ENCODE results near the gene SLC15A1.
"Not testable (repeated sequence)": the region's sequence is repeated elsewhere in the genome, so short reads cannot be mapped to it uniquely, and the experiment has no call there.

Gene SLC15A1

DNA sequence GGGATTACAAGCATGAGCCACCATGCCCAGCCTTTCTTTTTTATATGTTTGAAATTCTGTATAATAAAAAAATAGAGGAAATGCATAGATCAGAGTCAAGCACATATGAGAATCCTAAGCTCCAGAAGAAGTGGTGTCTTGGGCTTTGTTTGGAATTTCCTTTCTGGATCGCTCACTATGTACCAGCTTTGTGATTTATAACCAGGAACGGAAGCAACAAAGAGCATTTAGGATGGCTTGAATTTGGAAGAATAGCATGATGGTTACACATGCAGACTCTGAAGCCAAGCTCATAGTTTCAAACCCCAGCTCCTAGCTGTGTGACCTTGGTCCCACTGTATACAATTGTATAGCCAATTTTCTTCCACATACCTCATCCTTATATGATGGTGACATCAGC lies 28.0 kb upstream of the SLC15A1 start:
- DNase-seq = no peak

DNA sequence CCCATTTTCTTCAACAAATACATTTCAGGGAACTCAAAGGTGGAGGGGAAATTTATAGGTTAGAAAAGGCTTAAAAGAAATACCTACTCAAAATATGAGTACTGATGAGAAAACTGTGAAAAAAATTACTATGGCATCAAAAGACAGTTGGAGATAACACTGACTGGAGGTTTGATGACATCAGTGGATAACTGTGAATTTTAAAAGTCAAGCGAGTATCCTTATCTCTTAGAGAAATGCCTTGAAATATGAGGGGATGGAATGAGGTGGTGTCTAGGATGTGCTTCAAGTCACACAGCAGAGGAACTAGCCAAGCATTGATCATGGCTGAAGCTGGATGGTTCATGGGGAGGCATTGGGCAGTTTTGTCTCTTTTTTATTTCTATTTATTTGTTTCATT lies 27.2 kb upstream of the SLC15A1 start:
- DNase-seq = no peak

DNA sequence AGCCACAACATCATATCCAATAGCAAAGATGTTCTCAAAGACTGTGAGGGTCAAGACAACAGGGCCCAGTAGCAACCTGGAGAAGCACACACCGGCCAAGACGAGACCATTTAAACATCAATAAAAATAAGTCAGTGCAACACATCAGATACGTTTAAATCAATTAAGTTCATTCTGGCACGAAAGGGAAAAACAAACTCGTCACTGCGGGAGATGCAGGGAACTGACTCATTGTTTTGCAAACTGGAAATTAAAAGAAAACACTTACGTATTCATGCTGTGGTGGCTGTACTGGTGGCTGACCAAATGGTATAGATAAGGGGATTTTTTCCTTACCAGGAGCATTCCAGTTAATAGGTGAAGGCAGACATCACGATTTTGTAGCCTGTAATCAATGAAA lies 26.3 kb upstream of the SLC15A1 start:
- DNase-seq = no peak

DNA sequence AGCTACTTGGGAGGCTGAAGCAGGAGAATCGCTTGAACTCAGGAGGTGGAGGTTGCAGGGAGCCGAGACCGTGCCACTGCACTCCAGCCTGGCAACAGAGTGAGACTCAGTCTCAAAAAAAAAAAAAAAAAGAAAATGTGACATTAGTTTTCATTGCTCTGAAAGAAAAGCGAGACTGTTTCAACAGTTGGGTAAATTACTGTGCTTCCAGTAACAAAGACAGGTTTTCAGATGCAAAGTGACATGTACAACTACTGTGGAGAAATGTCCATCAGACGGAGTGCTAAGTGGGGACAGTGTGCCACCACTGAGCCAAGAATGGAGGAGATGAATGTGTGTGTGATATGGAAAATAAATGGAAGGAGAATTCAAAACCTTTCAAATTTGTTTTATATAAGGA lies 24.2 kb upstream of the SLC15A1 start:
- DNase-seq = no peak

DNA sequence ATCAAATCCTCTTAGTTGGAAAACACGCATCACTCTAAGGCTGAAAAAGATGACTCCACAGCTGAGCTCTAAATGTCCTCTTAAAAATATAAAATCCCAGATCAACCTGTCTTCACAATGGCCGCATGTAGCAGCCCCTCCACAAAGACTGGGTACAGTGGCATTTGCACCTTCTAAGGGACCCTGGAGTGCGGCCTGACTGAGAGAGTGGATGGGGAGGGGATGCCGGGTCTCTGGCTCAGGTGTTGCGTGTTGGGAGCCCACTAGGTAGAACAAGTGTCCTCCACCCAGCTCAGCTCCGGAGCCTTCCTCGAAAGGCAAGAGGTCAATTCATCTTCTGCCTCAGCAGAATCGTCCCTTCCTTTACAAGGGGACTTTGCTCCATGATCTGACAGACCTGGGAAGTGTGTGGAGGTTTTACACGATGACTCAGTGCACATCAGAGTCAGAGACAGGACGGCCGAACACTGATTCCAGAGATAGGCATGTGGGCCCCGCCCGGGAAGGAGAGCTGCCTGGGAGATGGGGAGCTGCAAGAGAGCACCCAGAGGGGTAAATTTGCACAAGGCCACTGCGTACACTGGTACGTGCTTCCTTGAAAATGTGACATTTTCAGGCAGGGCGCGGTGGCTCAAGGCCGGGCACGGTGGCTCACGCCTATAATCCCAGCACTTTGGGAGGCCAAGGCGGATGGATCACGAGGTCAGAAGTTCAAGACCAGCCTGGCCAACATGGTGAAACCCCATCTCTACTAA lies 23.5 kb upstream of the SLC15A1 start:
- no peak for DNase-seq

DNA sequence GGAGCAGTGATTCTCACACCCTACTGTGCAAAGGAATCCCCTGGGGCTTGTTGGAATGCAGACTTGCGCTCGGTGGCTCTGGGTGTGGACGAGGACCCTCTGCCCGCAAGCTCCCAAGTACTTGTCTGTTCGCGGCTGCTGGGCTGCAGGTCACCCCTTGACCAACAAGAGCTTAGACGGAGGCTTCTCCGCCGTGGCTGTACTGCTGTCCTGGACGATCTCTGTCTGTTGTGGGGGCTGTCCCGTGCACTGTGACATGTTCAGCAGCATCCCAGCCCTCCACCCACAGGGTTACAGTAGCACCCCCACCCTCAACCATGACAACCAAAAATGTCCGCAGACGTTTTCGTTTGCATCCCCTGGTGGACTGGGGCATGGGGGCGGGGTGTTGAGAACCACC lies 22.9 kb upstream of the SLC15A1 start:
- DNase-seq = no peak

DNA sequence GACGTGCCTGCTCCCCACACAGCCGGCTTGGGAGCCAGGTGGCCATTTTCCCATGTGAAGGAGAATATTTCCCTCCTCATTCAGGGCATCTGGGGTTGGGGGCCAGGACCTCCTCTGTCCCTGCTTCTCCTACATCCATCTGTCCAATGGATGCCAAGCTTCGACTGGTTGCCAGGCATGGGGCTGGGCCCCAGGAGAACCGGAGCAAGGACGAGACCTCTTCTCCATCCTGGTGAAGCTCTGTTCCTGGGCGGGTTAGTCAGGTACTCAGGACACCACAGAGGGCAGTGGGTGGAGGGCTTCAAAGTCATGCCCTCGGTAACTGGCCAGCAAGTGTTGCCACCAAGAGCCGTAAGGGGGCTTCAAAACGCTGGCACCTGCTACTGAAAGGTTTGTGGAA lies 22.3 kb upstream of the SLC15A1 start:
- no peak for DNase-seq

DNA sequence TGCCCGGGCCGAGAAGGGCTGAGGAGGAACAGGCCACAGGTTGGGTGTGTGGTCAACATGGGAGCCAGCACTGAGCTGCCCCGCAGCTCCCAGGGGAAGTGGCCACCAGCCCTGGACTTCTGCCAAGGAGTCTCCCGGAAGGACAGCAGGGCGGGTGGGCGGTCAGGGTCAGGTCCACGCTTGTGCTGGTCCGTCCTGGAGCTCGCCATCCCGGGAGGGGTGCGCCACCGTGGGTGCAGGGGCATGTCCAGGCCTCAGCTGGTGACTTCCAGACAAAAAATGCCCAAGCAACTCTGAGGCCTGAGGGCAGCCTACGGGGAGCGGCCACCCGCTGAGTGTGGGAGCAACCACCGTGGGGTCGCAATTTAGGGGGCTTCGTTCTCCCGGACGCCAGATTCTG lies 21.4 kb upstream of the SLC15A1 start:
- DNase-seq = no peak

DNA sequence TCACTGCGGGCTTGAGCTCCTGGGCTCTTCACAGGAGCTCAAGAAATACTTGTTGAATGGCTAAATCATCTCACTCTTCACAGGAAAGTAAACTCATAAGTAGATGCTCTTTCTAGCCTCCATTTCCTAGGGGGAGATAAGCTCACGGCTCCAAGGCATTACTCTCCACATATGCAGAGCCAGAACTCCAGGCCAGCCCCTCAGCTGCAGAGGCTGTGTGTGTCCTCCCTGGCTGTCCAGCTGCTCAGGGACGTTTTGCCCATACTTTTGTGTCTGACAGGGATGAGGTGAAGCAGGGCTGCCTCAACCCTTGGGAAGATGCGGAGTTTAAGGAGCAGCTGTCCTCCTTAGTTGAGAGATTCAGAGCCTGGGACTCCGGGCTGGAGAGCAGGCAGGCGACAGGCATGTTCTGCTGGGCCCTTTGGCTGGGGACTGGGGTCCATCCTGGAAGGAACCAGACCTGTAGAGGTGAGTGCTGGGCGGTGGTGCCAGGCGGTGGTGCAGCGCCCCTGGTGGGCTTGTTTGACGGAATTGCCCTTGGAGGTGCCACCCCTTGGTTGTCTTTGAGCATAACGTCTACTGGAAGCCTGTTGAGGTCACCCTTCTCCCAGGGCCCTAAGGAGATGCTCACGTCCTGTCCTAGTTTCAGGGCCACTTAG lies 20.5 kb upstream of the SLC15A1 start:
- DNase-seq = no peak

DNA sequence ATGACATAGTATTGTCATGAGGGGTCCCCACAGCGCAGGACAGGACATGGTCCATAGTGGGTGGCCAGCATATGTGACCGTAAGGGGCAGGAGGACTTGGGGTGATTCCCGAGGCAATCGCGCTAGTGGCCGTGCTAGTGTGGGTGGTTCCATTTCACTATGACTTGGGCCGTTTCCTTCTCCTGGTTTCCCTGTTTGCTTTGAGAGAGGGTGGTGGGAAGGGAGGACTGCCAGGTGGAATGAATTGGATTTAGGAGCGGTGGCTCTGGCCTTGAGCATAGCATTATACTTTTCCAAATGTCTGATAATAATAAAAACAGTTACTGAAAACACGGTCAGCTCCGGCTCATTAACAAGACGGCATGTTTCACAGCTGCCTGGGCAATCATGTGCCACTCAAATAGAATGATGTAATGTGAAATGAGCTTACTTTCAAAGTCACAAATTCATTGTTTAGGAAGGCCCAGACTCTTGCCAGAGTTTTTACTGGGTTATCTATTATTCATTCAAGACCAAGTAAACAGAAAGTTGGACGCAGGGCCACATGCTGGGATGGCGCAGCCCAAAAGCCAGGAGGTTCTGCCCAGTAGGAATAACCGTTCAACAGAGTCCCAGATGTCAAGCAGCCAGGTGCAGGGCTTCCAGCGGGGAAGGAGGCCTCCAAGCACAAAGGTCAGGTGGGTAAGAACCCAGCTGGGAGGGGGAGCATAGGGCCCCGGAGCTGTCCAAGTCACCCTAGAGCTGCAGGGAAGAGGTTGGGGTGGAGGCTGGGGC lies 19.6 kb upstream of the SLC15A1 start:
- no peak for DNase-seq

DNA sequence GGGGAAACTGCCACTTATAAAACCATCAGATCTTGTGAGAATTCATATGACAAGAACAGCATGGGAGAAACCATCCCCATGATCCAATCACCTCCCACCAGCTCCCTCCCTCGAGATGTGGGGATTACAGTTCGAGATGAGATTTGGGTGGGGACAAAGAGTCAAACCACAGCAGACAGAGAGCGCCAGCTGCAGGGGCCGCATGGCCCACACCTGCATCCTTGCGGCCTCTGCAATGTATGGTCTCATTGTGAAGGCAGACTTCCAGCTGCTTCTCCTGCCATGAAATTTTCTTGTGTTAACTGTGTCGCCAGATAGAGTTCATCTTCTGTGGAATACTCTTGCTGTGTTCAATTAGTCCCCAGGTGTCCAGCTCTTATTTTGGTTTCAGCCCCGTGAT lies 17.3 kb upstream of the SLC15A1 start:
- no peak for DNase-seq

DNA sequence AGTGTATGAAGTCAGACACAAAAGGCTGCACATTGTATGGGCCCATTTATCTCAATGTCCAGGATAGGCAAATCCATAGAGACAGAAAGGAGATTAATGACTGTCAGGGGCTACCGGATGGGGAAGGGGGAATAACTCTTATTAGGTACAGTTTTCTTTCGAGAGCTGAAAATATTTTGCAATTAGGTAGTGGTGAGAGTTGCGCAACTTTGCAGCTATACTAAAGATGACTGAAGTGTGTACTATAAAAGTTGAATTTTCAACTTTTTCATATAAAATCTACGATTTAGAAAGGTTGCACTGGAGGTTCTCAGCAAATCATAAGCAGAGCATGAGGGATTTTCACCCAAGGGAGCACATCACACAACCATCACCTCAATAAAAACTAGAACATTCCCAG lies 16.1 kb upstream of the SLC15A1 start:
- no peak for DNase-seq

DNA sequence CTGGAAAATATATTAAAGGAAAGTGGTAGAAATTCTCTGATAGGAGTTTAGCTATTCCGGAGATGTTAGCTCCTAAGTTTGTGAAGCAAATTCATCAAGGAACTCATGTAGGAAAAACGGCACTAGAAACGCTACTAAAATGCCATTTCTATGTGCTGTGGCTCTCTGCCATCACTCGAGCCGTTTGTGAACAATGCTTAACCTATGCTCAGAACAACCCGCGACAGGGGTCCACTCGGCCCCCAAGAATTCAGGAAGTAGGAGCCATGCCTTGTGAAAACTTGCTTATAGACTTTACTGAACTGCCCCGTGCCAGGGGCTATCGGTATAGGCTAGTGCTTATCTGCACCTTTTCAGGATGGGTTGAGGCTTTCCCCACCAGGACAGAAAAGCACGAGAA lies 14.2 kb upstream of the SLC15A1 start:
- no peak for DNase-seq

DNA sequence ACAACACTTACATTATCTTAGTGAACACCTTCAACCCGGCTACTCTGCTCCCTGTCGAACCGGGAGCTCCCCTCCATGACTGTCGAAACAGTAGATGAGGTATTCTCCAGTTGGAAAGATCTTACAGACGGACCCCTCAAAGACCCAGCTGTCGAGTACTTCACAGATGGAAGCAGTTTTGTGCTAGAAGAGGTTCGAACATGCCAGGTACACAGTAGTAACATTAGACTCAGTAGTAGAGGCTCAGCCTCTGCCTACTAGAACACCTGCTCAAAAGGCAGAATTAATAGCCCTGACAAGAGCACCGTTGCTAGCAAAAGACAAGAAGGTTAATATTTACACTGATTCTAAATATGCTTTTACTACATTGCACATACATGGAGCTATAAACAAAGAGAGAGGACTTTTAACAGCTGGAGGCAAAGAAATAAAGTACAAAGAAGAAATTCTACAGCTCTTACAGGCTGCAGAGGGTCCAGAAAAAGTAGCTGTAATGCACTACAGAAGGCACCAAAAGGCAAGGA lies 13.6 kb upstream of the SLC15A1 start:
- no peak for DNase-seq

DNA sequence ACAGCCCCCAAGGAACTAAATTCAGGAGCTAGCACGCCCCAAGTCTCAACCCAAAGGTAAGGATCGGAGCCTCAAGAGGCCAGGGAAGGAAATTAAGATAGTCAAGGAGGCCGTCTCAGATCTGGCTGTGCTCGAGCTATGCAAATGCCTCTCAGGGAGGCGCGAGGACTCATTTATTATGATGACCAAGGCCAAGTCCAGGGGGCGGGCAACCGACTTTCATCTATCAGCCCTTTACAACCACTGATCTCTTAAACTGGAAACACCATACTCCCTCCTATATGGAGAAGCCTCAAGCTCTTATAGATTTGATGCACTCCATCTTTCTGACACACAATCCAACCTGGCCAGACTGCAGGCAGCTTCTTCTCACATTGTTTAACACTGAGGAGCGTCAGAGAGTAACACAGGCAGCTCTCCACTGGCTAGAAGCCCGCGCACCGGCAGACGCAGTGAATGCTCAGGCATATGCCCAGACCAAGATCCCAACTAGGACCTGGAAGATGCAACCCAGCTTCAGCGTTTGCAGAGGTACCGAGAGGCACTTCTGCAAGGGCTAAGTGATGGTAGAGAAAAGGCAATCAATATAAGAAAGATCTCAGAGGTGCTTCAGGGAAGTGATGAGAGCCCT lies 9.6 kb upstream of the SLC15A1 start:
- no peak for DNase-seq

DNA sequence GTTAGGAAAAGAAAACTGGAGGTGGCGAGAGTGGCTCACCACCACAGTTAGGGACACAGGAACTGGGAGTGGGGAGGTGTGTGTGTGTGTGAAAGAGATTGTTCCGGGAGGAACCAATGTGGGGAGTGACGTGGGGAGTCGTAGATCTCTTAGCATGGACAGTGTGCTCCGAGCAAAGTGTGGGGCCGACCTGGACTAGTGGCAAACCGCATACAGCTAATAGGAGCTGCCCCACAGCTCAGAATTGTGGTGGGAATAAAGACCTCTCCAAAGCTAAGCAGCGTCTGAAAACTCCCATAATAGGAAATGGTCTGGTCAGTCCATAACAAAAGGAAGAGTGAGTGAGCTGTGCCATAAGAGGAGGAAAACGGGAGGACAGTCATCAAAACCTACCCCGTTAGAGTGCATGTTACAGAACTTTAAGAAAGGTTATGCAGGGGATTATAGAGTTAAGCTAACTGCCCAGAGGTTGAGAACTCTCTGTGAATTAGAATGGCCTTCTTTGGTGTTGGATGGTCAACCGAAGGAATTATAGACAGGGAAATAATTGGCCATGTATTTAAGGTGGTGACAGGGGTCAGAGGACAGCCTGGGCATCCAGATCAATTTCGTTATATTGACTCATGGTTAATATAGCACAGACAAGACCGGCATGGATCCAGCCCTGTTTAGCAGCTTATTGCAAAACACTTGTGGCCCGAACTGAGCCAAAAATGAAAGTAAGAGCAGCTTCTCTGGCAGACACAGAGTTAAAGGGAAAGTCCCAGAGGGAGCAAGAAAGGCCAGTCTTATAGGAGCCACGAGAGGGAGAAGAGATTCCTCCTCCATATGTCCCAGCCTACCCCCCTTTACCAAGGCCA lies 8.9 kb upstream of the SLC15A1 start:
- DNase-seq = no peak

DNA sequence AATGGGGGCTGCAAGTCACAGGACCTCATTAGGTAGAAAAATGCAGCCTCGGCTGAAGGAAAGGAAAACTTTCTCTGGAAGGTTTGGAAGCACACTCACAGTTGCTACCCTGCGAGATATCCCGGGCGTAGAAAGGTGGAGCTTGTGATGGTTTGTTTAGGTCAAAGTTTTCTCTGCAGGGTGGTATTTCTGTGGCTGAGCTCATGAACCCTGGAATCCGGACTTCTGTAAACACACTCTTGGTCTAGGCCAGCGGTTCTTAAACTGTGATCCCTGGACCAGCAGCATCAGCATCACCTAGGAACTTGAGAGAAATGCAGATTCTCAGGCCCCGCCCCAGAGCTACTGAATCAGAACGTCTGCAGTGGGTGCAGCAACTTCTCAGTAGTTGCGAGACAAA lies 3.3 kb upstream of the SLC15A1 start:
- DNase-seq = no peak

DNA sequence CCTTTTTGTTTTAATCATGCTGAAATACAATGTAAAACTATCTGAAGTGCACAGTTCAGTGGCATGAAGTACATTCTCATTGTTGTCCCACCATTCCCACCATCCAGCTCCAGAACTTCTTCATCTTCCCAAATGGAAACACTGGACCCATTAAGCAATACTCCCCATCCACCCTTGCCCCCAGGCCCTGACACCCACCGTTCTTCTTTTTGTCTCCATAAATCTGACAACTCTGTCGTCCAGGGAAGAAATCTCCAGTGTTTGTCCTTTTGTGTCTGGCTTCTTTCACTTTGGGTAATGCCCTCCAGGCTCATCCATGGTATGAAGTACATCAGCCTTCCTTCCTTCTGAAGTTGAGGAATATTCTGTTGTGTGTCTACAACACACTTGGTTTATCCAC lies 2.6 kb upstream of the SLC15A1 start:
- no peak for DNase-seq

DNA sequence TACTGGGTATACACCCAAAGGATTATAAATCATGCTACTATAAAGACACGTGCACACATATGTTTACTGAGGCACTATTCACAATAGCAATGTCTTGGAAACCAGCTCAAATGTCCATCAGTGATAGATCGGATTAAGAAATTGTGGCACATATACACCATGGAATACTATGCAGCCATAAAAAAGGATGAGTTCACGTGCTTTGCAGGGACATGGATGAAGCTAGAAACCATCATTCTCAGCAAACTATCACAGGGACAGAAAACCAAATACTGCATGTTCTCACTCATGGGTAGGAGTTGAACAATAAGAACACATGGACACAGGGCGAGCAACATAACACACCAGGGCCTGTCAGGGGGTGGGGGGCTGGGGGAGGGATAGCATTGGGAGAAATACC lies 2.0 kb upstream of the SLC15A1 start:
- not testable (repeated sequence) for DNase-seq

DNA sequence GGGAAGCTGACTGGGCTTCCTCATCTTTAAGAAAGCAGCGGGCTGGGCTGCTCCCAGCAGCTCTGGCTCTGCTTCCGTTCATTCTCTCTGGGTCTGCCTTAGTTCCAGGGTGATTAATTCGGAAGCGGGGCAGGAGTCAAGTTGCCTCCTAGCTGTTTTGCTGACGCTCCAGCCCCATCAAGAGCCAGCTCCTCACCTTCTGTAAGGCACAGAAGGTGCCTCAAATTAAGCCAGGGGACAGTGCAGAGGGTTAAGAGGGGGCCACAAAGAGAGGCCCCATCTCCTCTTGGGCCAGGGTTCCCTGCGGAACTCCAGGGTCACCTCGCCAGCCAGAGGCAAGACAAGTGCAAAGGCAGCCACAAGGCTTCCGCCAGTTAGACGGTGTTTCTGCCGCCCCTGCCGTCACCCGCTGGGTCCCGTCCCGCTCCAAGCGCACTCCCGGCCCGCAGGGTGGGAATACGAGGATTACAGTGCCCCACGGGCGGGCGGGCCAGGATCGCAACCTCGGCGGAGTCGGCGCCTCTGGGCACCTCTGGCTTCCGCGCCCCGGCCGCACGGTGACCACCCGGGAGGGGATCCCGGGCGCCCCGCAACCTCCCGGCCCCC lies 508 bp downstream of the SLC15A1 start:
- no peak for DNase-seq

DNA sequence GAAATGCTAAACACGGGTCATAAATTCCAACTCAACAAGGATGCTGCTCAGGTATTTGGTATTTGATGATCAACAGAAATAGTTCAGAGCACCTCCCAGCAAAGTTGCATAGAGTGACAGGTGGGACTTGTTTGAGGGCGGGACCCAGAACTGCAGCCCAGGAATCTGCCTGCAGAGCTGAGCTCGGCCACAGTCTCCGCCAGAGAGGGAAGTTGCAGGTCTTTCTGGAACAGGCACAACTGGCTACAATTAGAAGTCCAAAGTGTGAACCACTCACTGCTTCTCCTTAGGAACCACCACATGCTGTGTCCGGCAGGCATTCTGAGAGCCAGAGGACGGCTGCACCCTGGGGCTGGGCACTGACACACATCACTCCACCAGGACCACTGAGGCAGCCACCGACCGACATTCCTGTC lies 1.1 kb downstream of the SLC15A1 start:
- DNase-seq = no peak

DNA sequence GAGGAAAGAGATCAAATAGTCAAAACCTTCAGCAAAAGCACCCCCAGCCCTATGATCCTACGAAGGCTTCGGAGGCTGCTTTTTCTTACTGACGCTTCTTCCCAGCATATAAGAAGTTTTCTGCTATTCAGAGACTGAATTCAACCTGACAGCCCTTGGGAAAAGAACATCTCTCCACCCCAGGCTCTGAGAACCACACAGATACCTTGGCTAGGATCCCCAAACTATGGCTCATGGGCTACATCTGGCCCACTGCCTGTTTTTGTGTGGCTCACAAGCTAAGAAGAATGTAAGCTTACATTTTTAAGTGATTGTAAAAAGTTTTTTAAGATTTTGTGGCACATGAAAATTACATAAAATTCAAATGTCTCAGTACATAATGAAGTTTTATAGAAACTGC lies 3.0 kb downstream of the SLC15A1 start:
- no peak for DNase-seq

Data from NCI-H1930 (cell line).